Measurements from ENCODE around the gene MIER1. TPM values are rescaled to one million over a fixed set of nuclear protein-coding genes. Genes with fewer than 3 reads are reported as not detected.

Gene MIER1
- total and polyA plus RNA-seq, 2 donors (not counting 1 experiment from before 2014, with no cell fraction given): 7.7 to 55.0 TPM

- H3K9me3 ChIP-seq (ENCODE audit: control extremely low read depth in 1 of 3, control insufficient read depth in 2 of 3, insufficient read depth in 1 of 3, low read length in 2 of 3): no peaks in the 10 kb centered on the region
- H3K9ac ChIP-seq (ENCODE audit: low read length): no peak overlapping the region
- H3K4me2 ChIP-seq (replicated peaks; ENCODE audit: low read depth, low read length, poor library complexity, severe bottlenecking): no peak overlapping the region
- H3K27me3 ChIP-seq (replicated peaks in 1 of 4; ENCODE audit: control extremely low read depth in 1 of 4, control insufficient read depth in 3 of 4, insufficient read depth in 4 of 4, low read length in 3 of 4): no peaks in the 10 kb centered on the region
- peaks cover 4 to 8% of the 10 kb centered on the region in 2 experiments for H3K36me3 ChIP-seq (replicated peaks in 1 of 2; ENCODE audit: control extremely low read depth in 1 of 2, control insufficient read depth in 1 of 2, extremely low read depth in 1 of 2, insufficient read depth in 2 of 2, low read length in 1 of 2)
- Mint-ChIP-seq H3K4me1 (no peaks in the 10 kb centered on the region), H3K27me3 (no peaks in the 10 kb centered on the region), H3K4me3 (no peak overlapping the region), H3K27ac (no peak overlapping the region), H3K9me3 (ENCODE audit: insufficient read depth) (no peaks in the 10 kb centered on the region)
- DNase-seq: no peak
- intact Hi-C loops (cut with micrococcal nuclease): no loop called here
- H3K4me3 ChIP-seq (ENCODE audit: control extremely low read depth in 1 of 5, extremely low read depth in 1 of 5, insufficient read depth in 1 of 5, low read depth in 2 of 5, low read length in 4 of 5): no peak overlapping the region
- TF ChIP-seq EZH2 (IDR thresholded peaks at IDR 0.05; ENCODE audit: borderline replicate concordance, insufficient read depth, low read depth, low read length, poor library complexity, severe bottlenecking): no peak
- no peak for TF ChIP-seq CTCF (IDR thresholded peaks at IDR 0.05)
- no peaks in the 10 kb centered on the region for H4K20me1 ChIP-seq (ENCODE audit: control insufficient read depth, insufficient read depth, low read length, poor library complexity, severe bottlenecking)
- WGBS (ENCODE audit: insufficient coverage): 100% methylated on average over 1 of the region's 4 CpGs
- no peak for ATAC-seq (ENCODE audit: low read depth)
- POLR2A ChIA-PET: no interaction called here
- CTCF ChIA-PET: interaction anchor here (1.4 kb wide), 1 partner anchor 117 kb away, joined by 3 read pairs; no protein-coding TSS in a partner anchor
- no peaks in the 10 kb centered on the region for H3K79me2 ChIP-seq (ENCODE audit: control insufficient read depth, insufficient read depth, low read length)
- no peaks in the 10 kb centered on the region for H3K4me1 ChIP-seq (ENCODE audit: control insufficient read depth in 2 of 2, insufficient read depth in 2 of 2, low read length in 2 of 2)
- no peak overlapping the region for H2AFZ ChIP-seq (ENCODE audit: insufficient read depth, low read depth, low read length, poor library complexity, severe bottlenecking)
- no peak overlapping the region for H3K27ac ChIP-seq (ENCODE audit: low read length in 2 of 2)
Observed at GRCh38 chr1:67031859-67032247, 107.1 kb downstream of the MIER1 start.

Other genes with a start within 250 kb of the MIER1 start
- not detected in 2 replicates for gene DYNLT5, start 172.5 kb upstream of the MIER1 start, total RNA-seq
- not detected in 2 replicates for gene DYNLT5, start 172.5 kb upstream of the MIER1 start, polyA plus RNA-seq
- gene INSL5, start 123.7 kb upstream of the MIER1 start, total RNA-seq: not detected in 2 replicates
- not detected in 2 replicates for gene INSL5, start 123.7 kb upstream of the MIER1 start, polyA plus RNA-seq
- 2.7 and 4.3 TPM in 2 replicates for gene DNAI4, start 134 bp upstream of the MIER1 start, total RNA-seq
- gene DNAI4, start 134 bp upstream of the MIER1 start, polyA plus RNA-seq: 0.20 and 0.30 TPM in 2 replicates
- 16.8 and 17.1 TPM in 2 replicates for gene SLC35D1, start 129.2 kb downstream of the MIER1 start, total RNA-seq
- 4.0 and 4.9 TPM in 2 replicates for gene SLC35D1, start 129.2 kb downstream of the MIER1 start, polyA plus RNA-seq
- gene C1orf141, start 210.0 kb downstream of the MIER1 start, total RNA-seq: not detected in 2 replicates
- not detected in 2 replicates for gene C1orf141, start 210.0 kb downstream of the MIER1 start, polyA plus RNA-seq
- not detected in 2 replicates for gene IL23R, start 241.5 kb downstream of the MIER1 start, total RNA-seq
- gene IL23R, start 241.5 kb downstream of the MIER1 start, polyA plus RNA-seq: not detected in 2 replicates

All from B cell (primary cell).